ENCODE results near the gene TSPY9. TPM values are rescaled to one million over a fixed set of nuclear protein-coding genes. Genes with fewer than 3 reads are reported as not detected.
"Not testable (repeated sequence)": the region's sequence is repeated elsewhere in the genome, so short reads cannot be mapped to it uniquely, and the experiment has no call there.

TSPY9 gene, protein sequence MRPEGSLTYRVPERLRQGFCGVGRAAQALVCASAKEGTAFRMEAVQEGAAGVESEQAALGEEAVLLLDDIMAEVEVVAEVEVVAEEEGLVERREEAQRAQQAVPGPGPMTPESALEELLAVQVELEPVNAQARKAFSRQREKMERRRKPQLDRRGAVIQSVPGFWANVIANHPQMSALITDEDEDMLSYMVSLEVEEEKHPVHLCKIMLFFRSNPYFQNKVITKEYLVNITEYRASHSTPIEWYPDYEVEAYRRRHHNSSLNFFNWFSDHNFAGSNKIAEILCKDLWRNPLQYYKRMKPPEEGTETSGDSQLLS
- total RNA-seq = not detected

DNA sequence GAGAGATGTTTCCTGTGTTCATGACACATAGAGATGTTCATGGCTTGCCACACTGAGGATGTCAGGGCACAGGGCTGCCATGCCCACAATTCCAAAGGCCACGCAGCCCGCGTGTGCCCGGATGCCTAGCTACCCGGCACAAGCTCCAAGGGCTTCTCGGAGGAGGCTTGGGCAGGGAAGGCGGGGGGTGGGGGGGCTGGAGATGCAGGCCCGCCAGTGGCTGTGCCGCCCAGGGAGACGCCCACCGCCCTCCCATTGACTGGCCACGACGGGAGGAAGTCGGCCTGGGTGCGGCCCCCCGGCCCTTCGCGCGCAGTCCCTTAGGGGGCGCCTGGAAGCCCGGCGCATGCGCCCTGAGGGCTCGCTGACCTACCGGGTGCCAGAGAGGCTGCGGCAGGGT is at the start of gene TSPY9:
TSPY9 (plus strand) TSS at position 301 of the 400 bp plus-strand sequence; CDS start at position 347, 46 bp downstream.
- DNase-seq = not testable (repeated sequence)

DNA sequence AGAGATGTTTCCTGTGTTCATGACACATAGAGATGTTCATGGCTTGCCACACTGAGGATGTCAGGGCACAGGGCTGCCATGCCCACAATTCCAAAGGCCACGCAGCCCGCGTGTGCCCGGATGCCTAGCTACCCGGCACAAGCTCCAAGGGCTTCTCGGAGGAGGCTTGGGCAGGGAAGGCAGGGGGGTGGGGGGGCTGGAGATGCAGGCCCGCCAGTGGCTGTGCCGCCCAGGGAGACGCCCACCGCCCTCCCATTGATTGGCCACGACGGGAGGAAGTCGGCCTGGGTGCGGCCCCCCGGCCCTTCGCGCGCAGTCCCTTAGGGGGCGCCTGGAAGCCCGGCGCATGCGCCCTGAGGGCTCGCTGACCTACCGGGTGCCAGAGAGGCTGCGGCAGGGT is 20.4 kb upstream of the TSPY9 start, which contains the start of gene TSPY1:
TSPY1 (plus strand) TSS at position 301 of the 400 bp plus-strand sequence; CDS start at position 347, 46 bp downstream.
- DNase-seq = not testable (repeated sequence)

DNA sequence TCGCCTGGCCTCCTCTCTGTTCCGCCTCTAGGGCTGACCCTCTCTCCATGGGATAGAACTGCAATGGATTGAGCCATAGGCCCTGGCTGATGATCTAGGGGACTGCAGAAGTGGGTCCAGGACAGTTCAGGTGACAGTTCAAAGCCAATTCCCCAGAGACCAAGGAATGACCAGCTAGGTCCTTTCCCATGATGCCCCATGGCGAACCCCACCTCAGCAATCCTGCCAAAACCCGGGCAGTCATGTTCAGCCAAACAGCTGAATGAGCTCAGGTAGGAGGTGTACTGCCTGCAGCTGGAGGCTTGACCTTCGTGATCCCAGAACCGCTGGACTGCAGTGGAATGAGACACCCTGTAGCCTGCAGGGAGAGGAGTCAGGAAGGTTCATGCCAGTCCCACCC is 17.3 kb downstream of the TSPY9 start:
- DNase-seq = not testable (repeated sequence)

DNA sequence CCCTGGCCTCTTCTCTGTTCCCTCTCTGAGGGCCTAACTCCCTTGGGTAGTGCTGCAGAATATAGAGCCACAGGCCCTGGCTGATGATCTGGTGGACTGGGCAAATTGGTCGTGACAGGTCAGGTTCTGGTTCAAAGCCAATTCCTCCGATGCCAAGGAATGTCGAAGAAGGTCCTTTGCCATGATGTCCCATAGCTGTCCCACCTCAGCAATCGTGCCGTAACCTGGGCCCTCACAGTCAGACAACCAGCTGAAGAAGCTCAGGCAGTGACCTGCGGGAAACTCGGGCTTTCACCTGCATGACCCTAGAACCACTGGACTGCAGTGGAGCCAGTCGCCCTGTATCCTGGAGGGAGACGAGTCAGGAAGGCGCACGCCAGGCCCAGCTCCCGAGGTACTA is 29.2 kb downstream of the TSPY9 start:
- DNase-seq = not testable (repeated sequence)

DNA sequence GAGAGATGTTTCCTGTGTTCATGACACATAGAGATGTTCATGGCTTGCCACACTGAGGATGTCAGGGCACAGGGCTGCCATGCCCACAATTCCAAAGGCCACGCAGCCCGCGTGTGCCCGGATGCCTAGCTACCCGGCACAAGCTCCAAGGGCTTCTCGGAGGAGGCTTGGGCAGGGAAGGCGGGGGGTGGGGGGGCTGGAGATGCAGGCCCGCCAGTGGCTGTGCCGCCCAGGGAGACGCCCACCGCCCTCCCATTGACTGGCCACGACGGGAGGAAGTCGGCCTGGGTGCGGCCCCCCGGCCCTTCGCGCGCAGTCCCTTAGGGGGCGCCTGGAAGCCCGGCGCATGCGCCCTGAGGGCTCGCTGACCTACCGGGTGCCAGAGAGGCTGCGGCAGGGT is 40.5 kb downstream of the TSPY9 start, which contains the start of gene TSPY10:
TSPY10 (plus strand) TSS at position 301 of the 400 bp plus-strand sequence; CDS start at position 347, 46 bp downstream.
- DNase-seq = not testable (repeated sequence)
